B cell (primary cell): ENCODE data around the gene GTF2H4. TPM values are rescaled to one million over a fixed set of nuclear protein-coding genes. Genes with fewer than 3 reads are reported as not detected.
A peak's percentile ranks its signal among the peaks of the same experiment; 100 is the strongest.

Experiments
- ATAC-seq: fragments of 200-7000 bp; cut with Tn5 transposase; one replicate; pipeline ENCODE4 v1.10.0; 2021; ENCODE audit warnings: low read depth, mild to moderate bottlenecking, moderate number of reproducible peaks, moderate library complexity
- CTCF ChIA-PET: fragments of 350-600 bp; sonication (Branson Sonifier 250); formaldehyde crosslinking; loops from one replicate; lab custom pipeline; 2021; ENCODE audit warnings: antibody characterized with exemption, inconsistent platforms; lab: Charles Lee
- POLR2A ChIA-PET: fragments of 350-600 bp; sonication (Branson Sonifier 250); formaldehyde crosslinking; loops from one replicate; lab custom pipeline; 2021; ENCODE audit warnings: antibody characterized with exemption; lab: Charles Lee
- DNase-seq: peaks from one replicate; pipeline ENCODE4 v3.0.0; 2013
- H2AFZ ChIP-seq: 2 replicates; pipeline ENCODE4 v1.6.1; 2012; ENCODE audit warnings: mild to moderate bottlenecking, low read depth, low read length; ENCODE audit not compliant: insufficient read depth, poor library complexity, severe bottlenecking
- H3K27ac ChIP-seq, 2 donors: 1 replicate in 1 of 2; 2 replicates in 1 of 2; pipeline ENCODE4 v1.5.1; 2012 to 2013; ENCODE audit warnings: low read length in 2 of 2, mild to moderate bottlenecking in 2 of 2, moderate library complexity in 1 of 2
- H3K27me3 ChIP-seq, 4 experiments: fragments of 200-600 bp in 1 of 4; sonication (generic) in 1 of 4; replicated peaks in 1 of 4; 1 replicate in 2 of 4; 2 replicates in 2 of 4; pipeline versions ENCODE4 v1.6.1 to v1.7.0; 2013 to 2016; ENCODE audit warnings: low read length in 3 of 4, mild to moderate bottlenecking in 2 of 4, mixed read lengths in 1 of 4, moderate library complexity in 1 of 4; ENCODE audit not compliant: insufficient read depth in 4 of 4, control insufficient read depth in 3 of 4; ENCODE audit errors: control extremely low read depth in 1 of 4
- H3K36me3 ChIP-seq, 2 experiments: replicated peaks in 1 of 2; 1 replicate in 1 of 2; 2 replicates in 1 of 2; pipeline versions ENCODE4 v1.6.1 to v1.7.1; 2013; ENCODE audit warnings: low read length in 1 of 2; ENCODE audit not compliant: insufficient read depth in 2 of 2, control insufficient read depth in 1 of 2; ENCODE audit errors: control extremely low read depth in 1 of 2, extremely low read depth in 1 of 2
- H3K4me1 ChIP-seq, 2 donors: fragments of 200-600 bp in 1 of 2; sonication (generic) in 1 of 2; 1 replicate in 1 of 2; 2 replicates in 1 of 2; pipeline versions ENCODE4 v1.5.1 to v1.6.1; 2013 to 2017; ENCODE audit warnings: low read length in 2 of 2; ENCODE audit not compliant: control insufficient read depth in 2 of 2, insufficient read depth in 2 of 2
- H3K4me2 ChIP-seq: replicated peaks from 2 replicates; pipeline ENCODE3; 2012; ENCODE audit warnings: mild to moderate bottlenecking, low read depth, low read length; ENCODE audit not compliant: poor library complexity, severe bottlenecking
- H3K4me3 ChIP-seq, 5 experiments: fragments of 200-600 bp in 1 of 5; sonication (generic) in 1 of 5; 1 replicate in 3 of 5; 2 replicates in 2 of 5; pipeline versions ENCODE4 v1.5.1 to v1.7.0; 2011 to 2016; ENCODE audit warnings: low read length in 4 of 5, mild to moderate bottlenecking in 4 of 5, low read depth in 2 of 5, control low read depth in 1 of 5, moderate library complexity in 1 of 5; ENCODE audit not compliant: insufficient read depth in 1 of 5; ENCODE audit errors: control extremely low read depth in 1 of 5, extremely low read depth in 1 of 5
- H3K79me2 ChIP-seq: fragments of 200-600 bp; sonication (generic); one replicate; pipeline ENCODE4 v1.6.0; 2016; ENCODE audit warnings: low read length; ENCODE audit not compliant: control insufficient read depth, insufficient read depth
- H3K9ac ChIP-seq: fragments of 200-600 bp; sonication (generic); 2 replicates; pipeline ENCODE4 v1.6.1; 2017; ENCODE audit warnings: mild to moderate bottlenecking, low read length, moderate library complexity
- H3K9me3 ChIP-seq, 3 donors: one replicate each; pipeline versions ENCODE4 v1.6.1 to v1.7.1; 2013; ENCODE audit warnings: low read length in 2 of 3; ENCODE audit not compliant: control insufficient read depth in 2 of 3, insufficient read depth in 1 of 3; ENCODE audit errors: control extremely low read depth in 1 of 3
- H4K20me1 ChIP-seq: 2 replicates; pipeline ENCODE4 v1.6.0; 2012; ENCODE audit warnings: mild to moderate bottlenecking, low read length; ENCODE audit not compliant: insufficient read depth, control insufficient read depth, poor library complexity, severe bottlenecking
- H3K27ac Mint-ChIP-seq: one replicate; pipeline ENCODE4 v1.8.0; 2021; ENCODE audit warnings: mixed read lengths
- H3K27me3 Mint-ChIP-seq: one replicate; pipeline ENCODE4 v1.8.0; 2021; ENCODE audit warnings: mixed read lengths
- H3K4me1 Mint-ChIP-seq: one replicate; pipeline ENCODE4 v1.8.0; 2021; ENCODE audit warnings: mixed read lengths
- H3K4me3 Mint-ChIP-seq: one replicate; pipeline ENCODE4 v1.8.0; 2021; ENCODE audit warnings: mixed read lengths
- H3K9me3 Mint-ChIP-seq: one replicate; pipeline ENCODE4 v1.8.0; 2022; ENCODE audit warnings: mixed read lengths; ENCODE audit not compliant: insufficient read depth
- EZH2 ChIP-seq: IDR thresholded peaks from 2 replicates; pipeline ENCODE4 v1.6.1; 2012; ENCODE audit warnings: borderline replicate concordance, low read depth, mild to moderate bottlenecking, moderate library complexity, low read length; ENCODE audit not compliant: insufficient read depth, poor library complexity, severe bottlenecking
- WGBS: methylation state at CpG from one replicate; pipeline ENCODE4 v1.1.5; 2013; ENCODE audit warnings: missing lambda C conversion rate; ENCODE audit not compliant: insufficient coverage; 5-methylcytosine and 5-hydroxymethylcytosine counted together
- intact Hi-C: fragments of 100-400 bp; cut with micrococcal nuclease; formaldehyde crosslinking; loops from one replicate; pipeline ENCODE4 v1.10.0; 2022
- polyA plus RNA-seq: library from polyadenylated mRNA; depleted of rRNA; stranded (reverse); fragments of >200 nt; gene quantifications from 2 replicates; pipeline ENCODE4 v1.2.3, GENCODE V29; 2012
- total RNA-seq, 2 donors: library from RNA; stranded (reverse); fragments of 120-200 nt in 1 of 2; gene quantifications; 1 replicate in 1 of 2; 2 replicates in 1 of 2; pipeline versions ENCODE4 v1.2.3 to v1.2.4, GENCODE V29; 2013 to 2022
- TF ChIP-seq, protein P1 (sequence below): fragments of 200-600 bp; IDR thresholded peaks from one replicate; pipeline ENCODE4 v1.8.0; 2022; ENCODE audit warnings: antibody characterized with exemption, mild to moderate bottlenecking

GTF2H4 gene
- total and polyA plus RNA-seq, 2 donors (not counting 1 experiment from before 2014, with no cell fraction given), result 30.2 to 38.4 TPM

DNA sequence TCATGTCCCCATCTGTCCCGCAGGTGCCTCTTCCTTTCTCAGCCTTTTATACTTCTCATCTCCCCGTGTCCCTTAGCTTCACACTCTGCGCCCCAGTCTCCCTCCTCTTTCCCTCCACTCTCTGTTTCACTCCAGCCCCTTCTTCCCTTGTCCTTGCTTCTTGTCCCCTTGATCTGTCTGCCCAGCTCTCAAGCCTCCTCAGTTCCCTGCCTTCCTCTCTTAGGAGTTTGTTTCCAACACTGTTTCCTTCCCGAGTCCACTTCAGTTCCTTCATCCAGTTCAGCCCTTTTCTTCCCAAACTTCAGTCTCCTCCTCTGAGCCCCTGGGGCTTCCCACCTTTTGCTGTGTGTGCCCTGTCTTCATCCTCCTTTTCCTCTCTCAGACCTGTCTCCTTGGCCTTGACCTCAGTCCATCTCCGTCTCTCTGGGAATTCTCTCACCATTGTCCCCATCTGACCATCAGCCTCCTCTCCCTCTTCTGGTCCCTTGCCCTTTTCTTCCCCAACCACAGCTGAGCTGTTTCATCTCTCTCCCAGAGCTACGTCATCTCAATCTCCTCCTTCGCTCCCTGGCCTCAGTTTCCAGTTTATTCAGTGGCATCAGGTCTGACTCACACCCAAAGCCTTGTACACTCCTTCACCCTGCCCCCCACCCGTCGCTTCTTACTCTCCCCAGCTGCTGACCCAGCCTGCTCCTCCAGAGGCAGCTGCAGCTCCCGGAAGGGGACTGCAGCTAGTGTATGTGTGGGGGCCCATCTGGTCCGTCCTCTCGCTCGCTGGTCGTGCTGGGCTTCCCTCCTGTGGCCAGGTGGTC, 26.4 kb upstream of the GTF2H4 start:
- H3K79me2 ChIP-seq, result peaks cover 18% of the 10 kb centered on the region
- no peak overlapping the region for H3K4me3 ChIP-seq
- H3K9me3 ChIP-seq, result no peaks in the 10 kb centered on the region
- H3K4me1 Mint-ChIP-seq, result peaks cover 69% of the 10 kb centered on the region
- TF ChIP-seq, protein P1, sequence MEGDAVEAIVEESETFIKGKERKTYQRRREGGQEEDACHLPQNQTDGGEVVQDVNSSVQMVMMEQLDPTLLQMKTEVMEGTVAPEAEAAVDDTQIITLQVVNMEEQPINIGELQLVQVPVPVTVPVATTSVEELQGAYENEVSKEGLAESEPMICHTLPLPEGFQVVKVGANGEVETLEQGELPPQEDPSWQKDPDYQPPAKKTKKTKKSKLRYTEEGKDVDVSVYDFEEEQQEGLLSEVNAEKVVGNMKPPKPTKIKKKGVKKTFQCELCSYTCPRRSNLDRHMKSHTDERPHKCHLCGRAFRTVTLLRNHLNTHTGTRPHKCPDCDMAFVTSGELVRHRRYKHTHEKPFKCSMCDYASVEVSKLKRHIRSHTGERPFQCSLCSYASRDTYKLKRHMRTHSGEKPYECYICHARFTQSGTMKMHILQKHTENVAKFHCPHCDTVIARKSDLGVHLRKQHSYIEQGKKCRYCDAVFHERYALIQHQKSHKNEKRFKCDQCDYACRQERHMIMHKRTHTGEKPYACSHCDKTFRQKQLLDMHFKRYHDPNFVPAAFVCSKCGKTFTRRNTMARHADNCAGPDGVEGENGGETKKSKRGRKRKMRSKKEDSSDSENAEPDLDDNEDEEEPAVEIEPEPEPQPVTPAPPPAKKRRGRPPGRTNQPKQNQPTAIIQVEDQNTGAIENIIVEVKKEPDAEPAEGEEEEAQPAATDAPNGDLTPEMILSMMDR, result no peak
- no peak for TF ChIP-seq EZH2
- peaks cover 55 to 60% of the 10 kb centered on the region in 2 donors for H3K4me1 ChIP-seq
- H3K27ac Mint-ChIP-seq, result peak overlapping the region; percentile 90
- peak overlapping the region; percentile 0 for H3K4me3 Mint-ChIP-seq
- ChIA-PET CTCF (interaction anchor here (0.7 to 6.2 kb wide), 9 partner anchors 9 to 284 kb away, joined by 3 to 53 read pairs (median 3); partner anchors contain the start of gene VARS2), POLR2A (no interaction called here)
- ATAC-seq (no peak), DNase-seq (no peak)
- no peak overlapping the region for H3K4me2 ChIP-seq
- H3K27me3 Mint-ChIP-seq, result no peaks in the 10 kb centered on the region
- no peak overlapping the region for H2AFZ ChIP-seq
- 99% methylated on average over 7 of the region's 14 CpGs for WGBS
- H3K9ac ChIP-seq, result no peak overlapping the region
- H3K27me3 ChIP-seq, result no peaks in the 10 kb centered on the region
- peak overlapping the region in 1 of 2 donors; percentile 81 for H3K27ac ChIP-seq
- intact Hi-C loops, result no loop called here
- no peaks in the 10 kb centered on the region for H3K9me3 Mint-ChIP-seq
- H3K36me3 ChIP-seq, result no peaks in the 10 kb centered on the region
- peaks cover 10% of the 10 kb centered on the region for H4K20me1 ChIP-seq

DNA sequence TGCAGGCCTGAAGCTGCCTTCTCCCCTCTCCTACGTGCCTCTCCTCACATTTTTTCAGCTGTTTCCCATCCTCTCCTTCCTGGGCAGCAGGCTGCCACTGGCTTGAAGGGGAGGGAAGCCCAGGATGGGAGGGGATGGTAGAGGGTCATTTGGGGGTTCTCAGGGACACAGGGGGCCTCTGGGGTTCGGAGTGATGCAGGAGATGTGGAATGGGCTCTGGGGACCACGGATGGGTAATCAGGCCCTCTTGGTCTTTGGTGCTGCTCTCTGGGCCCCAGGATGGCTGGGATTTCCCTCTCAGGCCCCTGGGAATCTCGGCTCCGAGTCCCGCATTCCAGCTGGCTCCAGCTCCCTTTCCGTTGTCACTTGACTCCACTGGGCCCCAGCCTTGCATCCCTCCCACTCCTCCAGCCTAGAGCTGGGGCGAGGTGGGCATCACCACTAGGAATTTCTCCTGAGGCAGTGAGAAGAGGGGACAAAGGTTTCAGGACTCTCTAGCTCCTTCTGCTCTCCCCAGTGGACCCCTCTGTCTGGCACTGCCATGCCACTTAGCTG, 25.7 kb upstream of the GTF2H4 start:
- Mint-ChIP-seq H3K9me3 (no peaks in the 10 kb centered on the region), H3K4me1 (peaks cover 71% of the 10 kb centered on the region), H3K27ac (peak overlapping the region; percentile 90), H3K4me3 (peak overlapping the region; percentile 82), H3K27me3 (no peaks in the 10 kb centered on the region)
- H3K79me2 ChIP-seq, result peaks cover 23% of the 10 kb centered on the region
- DNase-seq (no peak), ATAC-seq (no peak)
- H3K4me2 ChIP-seq, result peak overlapping the region; percentile 77
- H3K4me1 ChIP-seq, result peaks cover 58 to 59% of the 10 kb centered on the region in 2 donors
- intact Hi-C loops, result no loop called here
- no peaks in the 10 kb centered on the region for H3K36me3 ChIP-seq
- CTCF ChIA-PET, result interaction anchor here (0.7 to 5.1 kb wide), 10 partner anchors 10 to 284 kb away, joined by 3 to 26 read pairs (median 4); partner anchors contain the start of genes GTF2H4 and VARS2
- 92% methylated on average over 6 of the region's 8 CpGs for WGBS
- no peak overlapping the region for H3K4me3 ChIP-seq
- no peaks in the 10 kb centered on the region for H3K9me3 ChIP-seq
- no peak overlapping the region for H2AFZ ChIP-seq
- TF ChIP-seq, protein P1, result no peak
- no peak for TF ChIP-seq EZH2
- peaks cover 14% of the 10 kb centered on the region for H4K20me1 ChIP-seq
- POLR2A ChIA-PET, result interaction anchor here (1.1 to 3.3 kb wide), 2 partner anchors 32 to 198 kb away, joined by 4 to 18 read pairs; partner anchors contain the start of gene VARS2
- no peak overlapping the region for H3K9ac ChIP-seq
- no peaks in the 10 kb centered on the region for H3K27me3 ChIP-seq
- peak overlapping the region in 1 of 2 donors; percentile 81 for H3K27ac ChIP-seq
